Measurements from ENCODE around the gene GFPT1. TPM values are rescaled to one million over a fixed set of nuclear protein-coding genes. Genes with fewer than 3 reads are reported as not detected.
"Not testable (repeated sequence)": the region's sequence is repeated elsewhere in the genome, so short reads cannot be mapped to it uniquely, and the experiment has no call there.

The GFPT1 gene
- polyA plus RNA-seq, 3 donors: 3.6 to 4.5 (median 3.7) TPM

GRCh38 chr2:69422198-69422597, 35.2 kb upstream of the GFPT1 start:
- Mint-ChIP-seq H3K27me3 (ENCODE audit: low read depth in 3 of 3) (peaks cover 0 to 2% (median 0%) of the 10 kb centered on the region in 3 donors), H3K4me3 (no peak overlapping the region), H3K36me3 (peaks cover 41 to 65% of the 10 kb centered on the region in 2 donors)

GRCh38 chr2:69419111-69419510, 32.1 kb upstream of the GFPT1 start:
- H3K27ac ChIP-seq (ENCODE audit: low read depth in 1 of 2, low read length in 2 of 2); H3K79me2 ChIP-seq (ENCODE audit: insufficient read depth, low read length); H4K20me1 ChIP-seq (ENCODE audit: insufficient read depth, low read length); H3K9me3 Mint-ChIP-seq; H3K9me3 ChIP-seq (replicated peaks in 1 of 2; ENCODE audit: control insufficient read depth in 1 of 2, insufficient read depth in 1 of 2, low read length in 2 of 2); H3K27ac Mint-ChIP-seq; H3K4me1 Mint-ChIP-seq; DNase-seq; H2AFZ ChIP-seq (ENCODE audit: insufficient read depth, low read depth, low read length, poor library complexity, severe bottlenecking); H3K4me3 Mint-ChIP-seq; H3K27me3 Mint-ChIP-seq (ENCODE audit: low read depth in 3 of 3); H3K4me2 ChIP-seq (replicated peaks; ENCODE audit: extremely low read depth, low read length, poor library complexity, severe bottlenecking); H3K9ac ChIP-seq (ENCODE audit: insufficient read depth, low read length, poor library complexity, severe bottlenecking); intact Hi-C loops (cut with micrococcal nuclease); H3K4me1 ChIP-seq (ENCODE audit: control insufficient read depth in 1 of 2, insufficient read depth in 2 of 2, low read length in 2 of 2); H3K27me3 ChIP-seq (ENCODE audit: control insufficient read depth in 2 of 2, insufficient read depth in 2 of 2, low read length in 2 of 2); H3K4me3 ChIP-seq (replicated peaks in 1 of 3; ENCODE audit: low read depth in 2 of 3, low read length in 3 of 3): not testable (repeated sequence)
- peaks cover 39 to 77% of the 10 kb centered on the region in 2 donors for H3K36me3 ChIP-seq (replicated peaks in 1 of 2; ENCODE audit: control insufficient read depth in 1 of 2, insufficient read depth in 2 of 2, low read length in 2 of 2)
- WGBS (ENCODE audit: insufficient coverage): no CpG with 5 or more reads among the region's 7 CpGs
- H3K36me3 Mint-ChIP-seq: peaks cover 56 to 67% of the 10 kb centered on the region in 2 donors

More at GRCh38 chr2:69422198-69422597, 35.2 kb upstream of the GFPT1 start:
- H4K20me1 ChIP-seq (ENCODE audit: insufficient read depth, low read length): no peaks in the 10 kb centered on the region
- H3K9me3 ChIP-seq (replicated peaks in 1 of 2; ENCODE audit: control insufficient read depth in 1 of 2, insufficient read depth in 1 of 2, low read length in 2 of 2): no peaks in the 10 kb centered on the region
- TF ChIP-seq CTCF (IDR thresholded peaks at IDR 0.05): no peak
- intact Hi-C loops (cut with micrococcal nuclease): no loop called here
- H3K36me3 ChIP-seq (replicated peaks in 1 of 2; ENCODE audit: control insufficient read depth in 1 of 2, insufficient read depth in 2 of 2, low read length in 2 of 2): peaks cover 27 to 70% of the 10 kb centered on the region in 2 donors
- H3K79me2 ChIP-seq (ENCODE audit: insufficient read depth, low read length): no peaks in the 10 kb centered on the region
- no peak overlapping the region for H3K27ac ChIP-seq (ENCODE audit: low read depth in 1 of 2, low read length in 2 of 2)
- no peak for DNase-seq
- Mint-ChIP-seq H3K27ac (peak overlapping the region in 1 of 7 donors; percentile 13), H3K4me1 (no peaks in the 10 kb centered on the region), H3K9me3 (peaks cover 0 to 2% (median 0%) of the 10 kb centered on the region in 7 donors)
- H2AFZ ChIP-seq (ENCODE audit: insufficient read depth, low read depth, low read length, poor library complexity, severe bottlenecking): no peak overlapping the region
- no peak overlapping the region for H3K4me3 ChIP-seq (replicated peaks in 1 of 3; ENCODE audit: low read depth in 2 of 3, low read length in 3 of 3)
- no peak overlapping the region for H3K9ac ChIP-seq (ENCODE audit: insufficient read depth, low read length, poor library complexity, severe bottlenecking)
- H3K4me2 ChIP-seq (replicated peaks; ENCODE audit: extremely low read depth, low read length, poor library complexity, severe bottlenecking): no peak overlapping the region
- no peaks in the 10 kb centered on the region for H3K4me1 ChIP-seq (ENCODE audit: control insufficient read depth in 1 of 2, insufficient read depth in 2 of 2, low read length in 2 of 2)
- no peaks in the 10 kb centered on the region for H3K27me3 ChIP-seq (ENCODE audit: control insufficient read depth in 2 of 2, insufficient read depth in 2 of 2, low read length in 2 of 2)
